NCI-H1694 treated with DMSO at 0.1 percent for 48 hours (cell line): ENCODE data around the gene AKAP11.

Experiments used
- DNase-seq: peaks from one replicate; lab custom pipeline; 2025; lab: John Stamatoyannopoulos, UW

Gene AKAP11

GRCh38 chr13:42333613-42334328 lies 61.8 kb downstream of the AKAP11 start:
- no peak for DNase-seq

- no peak for DNase-seq
These were observed 62.4 kb downstream of the AKAP11 start for GRCh38 chr13:42334329-42334706.

GRCh38 chr13:42337808-42338600 lies 66.1 kb downstream of the AKAP11 start:
- no peak for DNase-seq

GRCh38 chr13:42345367-42345766 lies 73.4 kb downstream of the AKAP11 start:
- no peak for DNase-seq

- DNase-seq: no peak
These were observed 76.6 kb downstream of the AKAP11 start for GRCh38 chr13:42348576-42348975.

GRCh38 chr13:42350141-42350540 lies 78.2 kb downstream of the AKAP11 start:
- no peak for DNase-seq

GRCh38 chr13:42354241-42355091 lies 82.5 kb downstream of the AKAP11 start:
- no peak for DNase-seq

GRCh38 chr13:42355092-42355485 lies 83.1 kb downstream of the AKAP11 start:
- no peak for DNase-seq

- no peak for DNase-seq
These were observed 83.7 kb downstream of the AKAP11 start for GRCh38 chr13:42355491-42356183.

GRCh38 chr13:42356184-42356575 lies 84.2 kb downstream of the AKAP11 start:
- DNase-seq: no peak

- no peak for DNase-seq
These were observed 88.2 kb downstream of the AKAP11 start for GRCh38 chr13:42360046-42360574.

GRCh38 chr13:42361701-42362100 lies 89.7 kb downstream of the AKAP11 start:
- DNase-seq: no peak

- DNase-seq: no peak
These were observed 92.1 kb downstream of the AKAP11 start for GRCh38 chr13:42363941-42364612.

GRCh38 chr13:42364613-42365000 lies 92.7 kb downstream of the AKAP11 start:
- DNase-seq: no peak

GRCh38 chr13:42367831-42368230 lies 95.9 kb downstream of the AKAP11 start:
- DNase-seq: no peak

- no peak for DNase-seq
These were observed 97.3 kb downstream of the AKAP11 start for GRCh38 chr13:42369071-42369797.

- DNase-seq: no peak
These were observed 98.3 kb downstream of the AKAP11 start for GRCh38 chr13:42370229-42370628.
